GM13977 (cell line): Measurements from ENCODE around the gene APOBEC2.

Experiments used
- DNase-seq: peaks from one replicate; pipeline ENCODE4 v3.0.0; 2012; ENCODE audit warnings: low spot score
- CTCF ChIP-seq: IDR thresholded peaks from 2 replicates; pipeline ENCODE4 v1.5.1; 2012; ENCODE audit warnings: mild to moderate bottlenecking, control low read depth; ENCODE audit not compliant: insufficient read depth; ENCODE audit errors: extremely low read depth, missing control alignments
- in situ Hi-C: fragments of 300-500 bp; cut with MboI; formaldehyde crosslinking; loops from one replicate; pipeline ENCODE4 v1.12.0; 2022; ENCODE audit warnings: low sequenced_read_pairs, low pct_unique_long_range_greater_than_20kb, mixed read lengths, inconsistent platforms; ENCODE audit not compliant: unreplicated experiment

Gene APOBEC2

GRCh38 chr6:41073968-41074691 lies 21.1 kb downstream of the APOBEC2 start:
- in situ Hi-C loops, result no loop called here
- DNase-seq, result no peak
- TF ChIP-seq CTCF, result no peak

GRCh38 chr6:41074692-41075436 lies 21.9 kb downstream of the APOBEC2 start:
- no peak for DNase-seq
- in situ Hi-C loops, result loop anchor here (25.0 kb wide), 1 partner anchor 237 kb away; no protein-coding TSS in a partner anchor
- no peak for TF ChIP-seq CTCF

GRCh38 chr6:41075651-41076626 lies 22.9 kb downstream of the APOBEC2 start:
- in situ Hi-C loops, result loop anchor here (25.0 kb wide), 1 partner anchor 236 kb away; no protein-coding TSS in a partner anchor
- TF ChIP-seq CTCF, result no peak
- DNase-seq, result no peak

- no peak for TF ChIP-seq CTCF
- DNase-seq, result no peak
- in situ Hi-C loops, result loop anchor here (25.0 kb wide), 1 partner anchor 235 kb away; no protein-coding TSS in a partner anchor
These were observed 24.5 kb downstream of the APOBEC2 start for GRCh38 chr6:41077536-41077935.

- in situ Hi-C loops, result loop anchor here (25.0 kb wide), 1 partner anchor 234 kb away; no protein-coding TSS in a partner anchor
- TF ChIP-seq CTCF, result no peak
These were observed 25.1 kb downstream of the APOBEC2 start for GRCh38 chr6:41078101-41078500.

GRCh38 chr6:41079080-41079479 lies 26.1 kb downstream of the APOBEC2 start:
- no peak for DNase-seq
- TF ChIP-seq CTCF, result no peak
- in situ Hi-C loops, result loop anchor here (25.0 kb wide), 1 partner anchor 233 kb away; no protein-coding TSS in a partner anchor

More at GRCh38 chr6:41078101-41078500, 25.1 kb downstream of the APOBEC2 start:
- DNase-seq, result no peak
